Mucosa of rectum (tissue), 2 donors: ENCODE data around the gene RAB25.
"Not testable (repeated sequence)": the region's sequence is repeated elsewhere in the genome, so short reads cannot be mapped to it uniquely, and the experiment has no call there.

Experiments used
- H3K27ac ChIP-seq, 2 donors: one replicate each; pipeline ENCODE4 v1.7.0; 2013; ENCODE audit warnings: inconsistent platforms in 2 of 2, low read depth in 2 of 2, low read length in 2 of 2
- H3K27me3 ChIP-seq, 2 donors: one replicate each; pipeline ENCODE4 v1.7.0; 2013; ENCODE audit warnings: low read length in 2 of 2; ENCODE audit not compliant: control insufficient read depth in 2 of 2, insufficient read depth in 2 of 2
- H3K36me3 ChIP-seq, 2 donors: one replicate each; pipeline ENCODE4 v1.7.0; 2013; ENCODE audit warnings: low read length in 2 of 2; ENCODE audit not compliant: control insufficient read depth in 2 of 2, insufficient read depth in 2 of 2
- H3K4me1 ChIP-seq, 2 donors: one replicate each; pipeline ENCODE4 v1.7.0; 2013; ENCODE audit warnings: low read length in 2 of 2, mild to moderate bottlenecking in 1 of 2; ENCODE audit not compliant: control insufficient read depth in 2 of 2, insufficient read depth in 2 of 2
- H3K4me3 ChIP-seq, 2 donors: one replicate each; pipeline ENCODE4 v1.7.0; 2013; ENCODE audit warnings: low read length in 2 of 2
- H3K9ac ChIP-seq, 2 donors: one replicate each; pipeline ENCODE4 v1.7.0; 2013; ENCODE audit warnings: low read length in 2 of 2, low read depth in 1 of 2, mild to moderate bottlenecking in 1 of 2
- H3K9me3 ChIP-seq, 2 donors: one replicate each; pipeline ENCODE4 v1.7.0; 2013; ENCODE audit warnings: low read length in 2 of 2; ENCODE audit not compliant: control insufficient read depth in 2 of 2
- donor health status: healthy.
- donor health status: Normal muscosa, but diverticular disease.

RAB25 gene

GRCh38 chr1:156114919-156115513, 54.1 kb downstream of the RAB25 start:
- H3K4me3 ChIP-seq = peak overlapping the region; percentile 97 to 98
- H3K9ac ChIP-seq = peak overlapping the region; percentile 99 to 100
- H3K27ac ChIP-seq = peak overlapping the region; percentile 99
- H3K36me3 ChIP-seq = peaks cover 3 to 4% of the 10 kb centered on the region in 2 donors
- peaks cover 24 to 36% of the 10 kb centered on the region in 2 donors for H3K4me1 ChIP-seq
- H3K27me3 ChIP-seq = no peaks in the 10 kb centered on the region
- H3K9me3 ChIP-seq = no peaks in the 10 kb centered on the region

- H3K4me1 ChIP-seq = peaks cover 31 to 43% of the 10 kb centered on the region in 2 donors
- H3K4me3 ChIP-seq = peak overlapping the region; percentile 97 to 98
Observed at GRCh38 chr1:156115514-156116374, 54.8 kb downstream of the RAB25 start.

DNA sequence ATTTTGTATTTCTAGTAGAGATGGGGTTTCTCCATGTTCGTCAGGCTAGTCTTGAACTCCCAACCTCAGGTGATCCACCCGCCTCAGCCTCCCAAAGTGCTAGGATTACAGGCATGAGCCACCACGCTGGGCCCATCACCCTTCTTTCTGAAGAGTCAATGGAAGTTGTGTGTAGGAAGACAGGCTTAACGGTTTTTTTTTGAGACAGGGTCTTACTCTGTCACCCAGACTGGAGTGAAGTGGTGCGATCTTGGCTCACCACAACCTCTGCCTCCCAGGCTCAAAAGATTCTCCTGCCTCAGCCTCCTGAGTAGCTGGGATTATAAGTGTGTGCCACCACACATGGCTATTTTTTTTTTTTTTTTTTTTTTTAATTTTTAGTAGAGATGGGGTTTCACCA, 55.8 kb downstream of the RAB25 start:
- Histone ChIP-seq H3K4me1 (peaks cover 41 to 53% of the 10 kb centered on the region in 2 donors), H3K9ac (peak overlapping the region; percentile 68 to 99), H3K27ac (peak overlapping the region; percentile 99), H3K4me3 (peak overlapping the region; percentile 97 to 98)
- H3K27me3 ChIP-seq, H3K9me3 ChIP-seq, H3K36me3 ChIP-seq: not testable (repeated sequence)

More at GRCh38 chr1:156115514-156116374, 54.8 kb downstream of the RAB25 start:
- Histone ChIP-seq H3K9ac (peak overlapping the region; percentile 99 to 100), H3K9me3 (no peaks in the 10 kb centered on the region), H3K27ac (peak overlapping the region; percentile 99), H3K27me3 (no peaks in the 10 kb centered on the region), H3K36me3 (peaks cover 3 to 6% of the 10 kb centered on the region in 2 donors)

- Histone ChIP-seq H3K9ac (peak overlapping the region; percentile 61 to 74), H3K9me3 (no peaks in the 10 kb centered on the region), H3K27ac (peak overlapping the region; percentile 86), H3K4me3 (peak overlapping the region; percentile 59 to 98), H3K27me3 (no peaks in the 10 kb centered on the region), H3K4me1 (peaks cover 49 to 62% of the 10 kb centered on the region in 2 donors), H3K36me3 (peaks cover 3 to 6% of the 10 kb centered on the region in 2 donors)
Observed at GRCh38 chr1:156117414-156118176, 56.6 kb downstream of the RAB25 start.

DNA sequence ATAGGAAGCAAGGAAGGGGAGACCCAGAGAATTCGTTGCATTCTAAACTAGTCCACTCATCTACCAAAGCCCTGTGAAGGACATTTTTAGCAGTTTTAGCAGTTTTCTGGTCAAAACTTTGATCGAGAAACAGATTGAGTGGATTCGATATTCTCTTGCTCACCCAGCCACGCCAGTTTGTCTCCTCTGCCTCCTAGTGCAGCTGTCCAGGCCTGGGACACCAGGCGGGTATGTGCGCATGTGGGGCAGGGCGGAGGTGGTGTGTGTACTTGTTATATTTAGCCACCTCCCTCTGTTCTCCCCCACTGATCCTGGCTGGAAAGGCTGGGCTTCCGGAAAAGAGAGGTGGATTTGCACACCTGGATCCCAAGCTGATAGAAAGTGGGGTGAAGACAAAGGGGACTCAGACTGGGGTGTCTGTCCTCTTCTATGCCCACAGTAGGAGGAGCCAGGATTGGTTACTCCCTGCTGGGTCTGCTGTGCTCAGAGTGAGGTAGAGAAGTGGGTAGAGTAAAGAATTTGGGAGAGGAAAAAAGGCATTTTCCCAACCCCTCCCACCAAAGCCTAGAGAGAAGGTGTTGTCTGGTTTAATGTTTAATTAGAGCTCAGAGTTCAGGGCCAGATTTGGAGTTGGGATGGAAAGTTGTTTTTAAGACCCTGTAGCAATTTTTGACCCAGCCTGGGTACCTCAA, 57.4 kb downstream of the RAB25 start:
- Histone ChIP-seq H3K4me1 (peaks cover 57 to 69% of the 10 kb centered on the region in 2 donors), H3K36me3 (peaks cover 3 to 6% of the 10 kb centered on the region in 2 donors)

GRCh38 chr1:156119503-156120209, 58.7 kb downstream of the RAB25 start:
- peak overlapping the region; percentile 49 to 63 for H3K4me3 ChIP-seq
- H3K36me3 ChIP-seq = peaks cover 3 to 6% of the 10 kb centered on the region in 2 donors
- peak overlapping the region; percentile 63 for H3K9ac ChIP-seq
- H3K27ac ChIP-seq = peak overlapping the region; percentile 86
- H3K4me1 ChIP-seq = peaks cover 64 to 73% of the 10 kb centered on the region in 2 donors
- no peaks in the 10 kb centered on the region for H3K27me3 ChIP-seq
- no peaks in the 10 kb centered on the region for H3K9me3 ChIP-seq

More for the DNA sequence above, 57.4 kb downstream of the RAB25 start:
- Histone ChIP-seq H3K27me3 (no peaks in the 10 kb centered on the region), H3K9me3 (no peaks in the 10 kb centered on the region), H3K27ac (peak overlapping the region; percentile 86), H3K4me3 (peak overlapping the region; percentile 59 to 98), H3K9ac (peak overlapping the region; percentile 61 to 74)
